ENCODE measurements around the gene ARHGAP1.

DNA sequence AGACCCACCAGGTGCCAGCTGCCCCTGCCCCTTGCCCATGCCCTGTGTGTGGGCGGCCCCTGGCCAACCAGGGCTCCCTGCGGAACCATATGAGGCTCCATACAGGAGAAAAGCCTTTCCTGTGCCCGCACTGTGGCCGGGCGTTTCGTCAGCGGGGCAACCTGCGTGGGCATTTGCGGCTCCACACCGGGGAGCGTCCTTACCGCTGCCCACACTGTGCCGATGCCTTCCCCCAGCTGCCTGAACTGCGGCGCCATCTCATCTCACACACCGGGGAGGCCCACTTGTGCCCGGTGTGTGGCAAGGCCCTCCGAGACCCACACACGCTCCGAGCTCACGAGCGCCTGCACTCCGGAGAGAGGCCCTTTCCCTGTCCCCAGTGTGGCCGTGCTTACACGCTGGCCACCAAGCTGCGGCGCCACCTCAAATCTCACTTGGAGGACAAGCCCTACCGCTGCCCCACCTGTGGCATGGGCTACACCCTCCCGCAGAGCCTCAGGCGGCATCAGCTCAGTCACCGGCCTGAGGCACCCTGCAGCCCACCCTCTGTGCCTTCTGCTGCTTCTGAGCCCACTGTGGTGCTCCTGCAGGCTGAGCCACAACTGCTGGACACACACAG lies 4.8 kb upstream of the ARHGAP1 start:
- TF ChIP-seq POLR2A (IDR thresholded peaks at IDR 0.05; ENCODE audit: low read depth, low read length) (no peak), POLR2AphosphoS5 (IDR thresholded peaks at IDR 0.05; ENCODE audit: low read depth, low read length) (no peak), TAF1 (IDR thresholded peaks at IDR 0.05; ENCODE audit: low read depth, low read length) (no peak), POU2F2 (IDR thresholded peaks at IDR 0.05; ENCODE audit: low read depth, low read length) (no peak), SPI1 (IDR thresholded peaks at IDR 0.05; ENCODE audit: low read depth, low read length) (no peak), PAX5 (IDR thresholded peaks at IDR 0.05; ENCODE audit: insufficient read depth, low read length, severe bottlenecking) (no peak)

Data from GM12891 (cell line).